ENCODE results near the gene CYTH1. TPM values are rescaled to one million over a fixed set of nuclear protein-coding genes. Genes with fewer than 3 reads are reported as not detected.

The CYTH1 gene
- total and polyA plus RNA-seq, 10 of the 15 experiments (the other 5 are each of a cell fraction or from before 2014, with no cell fraction given): 6.6 to 188 (median 145) TPM

GRCh38 chr17:78753316-78754250 lies 28.5 kb downstream of the CYTH1 start (continued):
- TF ChIP-seq, protein P1, sequence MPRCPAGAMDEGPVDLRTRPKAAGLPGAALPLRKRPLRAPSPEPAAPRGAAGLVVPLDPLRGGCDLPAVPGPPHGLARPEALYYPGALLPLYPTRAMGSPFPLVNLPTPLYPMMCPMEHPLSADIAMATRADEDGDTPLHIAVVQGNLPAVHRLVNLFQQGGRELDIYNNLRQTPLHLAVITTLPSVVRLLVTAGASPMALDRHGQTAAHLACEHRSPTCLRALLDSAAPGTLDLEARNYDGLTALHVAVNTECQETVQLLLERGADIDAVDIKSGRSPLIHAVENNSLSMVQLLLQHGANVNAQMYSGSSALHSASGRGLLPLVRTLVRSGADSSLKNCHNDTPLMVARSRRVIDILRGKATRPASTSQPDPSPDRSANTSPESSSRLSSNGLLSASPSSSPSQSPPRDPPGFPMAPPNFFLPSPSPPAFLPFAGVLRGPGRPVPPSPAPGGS (IDR thresholded peaks at IDR 0.05; ENCODE audit: borderline replicate concordance, insufficient read depth, low read depth, low read length, poor library complexity, severe bottlenecking): peak; percentile 65
- no peak for TF ChIP-seq BRCA1 (IDR thresholded peaks at IDR 0.05; ENCODE audit: low read depth, low read length)
- no peak for TF ChIP-seq RFX5 (IDR thresholded peaks at IDR 0.05; ENCODE audit: low read depth, low read length)
- no peak for TF ChIP-seq ZNF384 (IDR thresholded peaks at IDR 0.05; ENCODE audit: borderline replicate concordance, low read depth, low read length)
- TF ChIP-seq LARP7 (IDR thresholded peaks at IDR 0.05): no peak
- TF ChIP-seq POU2F2 (IDR thresholded peaks at IDR 0.05; ENCODE audit: borderline replicate concordance, low read depth, low read length): no peak
- TF ChIP-seq CREM (IDR thresholded peaks at IDR 0.05; ENCODE audit: low read depth): peak; percentile 55; the same call in 1 of the 2 replicates
- no peak for TF ChIP-seq STAT1 (conservative IDR thresholded peaks at IDR 0.05)
- TF ChIP-seq ZBED1 (IDR thresholded peaks at IDR 0.05; ENCODE audit: borderline replicate concordance): no peak
- TF ChIP-seq IRF3 (IDR thresholded peaks at IDR 0.05): no peak
- TF ChIP-seq ETV6 (conservative IDR thresholded peaks at IDR 0.05 in 1 of 2, IDR thresholded peaks at IDR 0.05 in 1 of 2; ENCODE audit: borderline replicate concordance in 1 of 2, low read depth in 1 of 2): no peak
- TF ChIP-seq PAX8 (IDR thresholded peaks at IDR 0.05): no peak
- no peak for TF ChIP-seq GATAD2B (conservative IDR thresholded peaks at IDR 0.05; ENCODE audit: low read depth)
- no peak for TF ChIP-seq NR2C1 (IDR thresholded peaks at IDR 0.05)
- TF ChIP-seq CBFB (IDR thresholded peaks at IDR 0.05; ENCODE audit: low read depth): no peak
- TF ChIP-seq IRF4 (IDR thresholded peaks at IDR 0.05; ENCODE audit: low read depth, low read length): no peak
- TF ChIP-seq NKRF (conservative IDR thresholded peaks at IDR 0.05): no peak
- no peak for TF ChIP-seq RUNX3 (IDR thresholded peaks at IDR 0.05; ENCODE audit: low read length)
- no peak for TF ChIP-seq IRF5 (IDR thresholded peaks at IDR 0.05; ENCODE audit: borderline replicate concordance)
- TF ChIP-seq E2F8 (IDR thresholded peaks at IDR 0.05; ENCODE audit: low read depth, partially characterized antibody): no peak
- TF ChIP-seq POLR2A (IDR thresholded peaks at IDR 0.05; ENCODE audit: low read depth, low read length): no peak
- TF ChIP-seq ATF7 (IDR thresholded peaks at IDR 0.05; ENCODE audit: low read depth): peak; percentile 71

Measured in GM12878 (cell line).